HUES64 (cell line): ENCODE results near the gene FRMPD3.
"Not testable (repeated sequence)": the region's sequence is repeated elsewhere in the genome, so short reads cannot be mapped to it uniquely, and the experiment has no call there.

Experiments used
- H3K27ac ChIP-seq: 2 replicates; pipeline ENCODE4 v1.7.0; 2013; ENCODE audit warnings: low read depth, low read length, inconsistent platforms
- H3K27me3 ChIP-seq: 2 replicates; pipeline ENCODE4 v1.6.1; 2013; ENCODE audit warnings: mild to moderate bottlenecking, low read length; ENCODE audit not compliant: insufficient read depth
- H3K36me3 ChIP-seq: 2 replicates; pipeline ENCODE4 v1.6.1; 2013; ENCODE audit warnings: mild to moderate bottlenecking, low read length; ENCODE audit not compliant: insufficient read depth
- H3K4me1 ChIP-seq: 2 replicates; pipeline ENCODE4 v1.6.1; 2013; ENCODE audit warnings: mild to moderate bottlenecking, low read length, moderate library complexity; ENCODE audit not compliant: insufficient read depth
- H3K4me3 ChIP-seq: 2 replicates; pipeline ENCODE4 v1.5.1; 2013; ENCODE audit warnings: mild to moderate bottlenecking, low read length, moderate library complexity
- H3K9ac ChIP-seq: 2 replicates; pipeline ENCODE4 v1.6.1; 2013; ENCODE audit warnings: mild to moderate bottlenecking, low read depth, low read length
- H3K9me3 ChIP-seq: 2 replicates; pipeline ENCODE4 v1.6.1; 2013; ENCODE audit warnings: low read depth, low read length; ENCODE audit not compliant: insufficient read depth
- WGBS: fragments of 150-250, 120-280 bp; methylation state at CpG from one replicate; pipeline ENCODE4 v1.1.7; 2013; ENCODE audit warnings: missing lambda C conversion rate; 5-methylcytosine and 5-hydroxymethylcytosine counted together

The FRMPD3 gene

GRCh38 chrX:107450823-107451509 lies 1.5 kb downstream of the FRMPD3 start:
- Histone ChIP-seq H3K36me3 (no peaks in the 10 kb centered on the region), H3K4me3 (peak overlapping the region; percentile 71), H3K4me1 (peaks cover 13% of the 10 kb centered on the region; the same call in 1 of the 2 replicates), H3K27ac (no peak overlapping the region), H3K9me3 (no peaks in the 10 kb centered on the region), H3K27me3 (peaks cover 47% of the 10 kb centered on the region), H3K9ac (no peak overlapping the region)
- 4% methylated on average over 19 of the region's 19 CpGs for WGBS

DNA sequence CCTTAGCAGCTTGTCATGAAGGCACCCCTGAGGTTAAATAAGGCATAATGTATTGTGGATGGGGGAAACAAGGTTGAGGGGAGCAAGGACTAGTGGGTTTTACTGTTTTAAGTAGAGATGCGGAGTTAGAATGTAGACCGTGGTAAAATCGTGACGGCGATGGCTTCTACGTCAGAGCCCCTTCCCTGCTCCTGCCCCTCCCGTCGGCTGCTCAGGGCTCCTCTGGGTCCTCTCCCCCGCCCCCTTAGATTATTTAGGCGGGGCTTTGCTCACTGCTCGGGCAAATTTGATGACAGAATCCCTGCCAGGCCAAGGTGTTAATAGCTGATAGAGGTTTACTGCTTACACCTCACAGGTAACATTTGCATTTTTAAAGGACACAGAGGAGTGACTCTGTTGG lies 2.3 kb downstream of the FRMPD3 start:
- Histone ChIP-seq H3K36me3 (no peaks in the 10 kb centered on the region), H3K4me3 (peak overlapping the region; percentile 71), H3K9me3 (no peaks in the 10 kb centered on the region), H3K27me3 (peaks cover 43% of the 10 kb centered on the region), H3K27ac (no peak overlapping the region), H3K9ac (no peak overlapping the region), H3K4me1 (peaks cover 13% of the 10 kb centered on the region; the same call in 1 of the 2 replicates)
- 4% methylated on average over 9 of the region's 11 CpGs for WGBS

GRCh38 chrX:107452581-107452980 lies 3.1 kb downstream of the FRMPD3 start:
- no peak overlapping the region for H3K9ac ChIP-seq
- no peaks in the 10 kb centered on the region for H3K9me3 ChIP-seq
- no peaks in the 10 kb centered on the region for H3K36me3 ChIP-seq
- H3K4me1 ChIP-seq = peaks cover 13% of the 10 kb centered on the region; the same call in 1 of the 2 replicates
- WGBS = 34% methylated on average over 4 of the region's 6 CpGs
- H3K27me3 ChIP-seq = peaks cover 35% of the 10 kb centered on the region
- H3K4me3 ChIP-seq = no peak overlapping the region
- no peak overlapping the region for H3K27ac ChIP-seq

DNA sequence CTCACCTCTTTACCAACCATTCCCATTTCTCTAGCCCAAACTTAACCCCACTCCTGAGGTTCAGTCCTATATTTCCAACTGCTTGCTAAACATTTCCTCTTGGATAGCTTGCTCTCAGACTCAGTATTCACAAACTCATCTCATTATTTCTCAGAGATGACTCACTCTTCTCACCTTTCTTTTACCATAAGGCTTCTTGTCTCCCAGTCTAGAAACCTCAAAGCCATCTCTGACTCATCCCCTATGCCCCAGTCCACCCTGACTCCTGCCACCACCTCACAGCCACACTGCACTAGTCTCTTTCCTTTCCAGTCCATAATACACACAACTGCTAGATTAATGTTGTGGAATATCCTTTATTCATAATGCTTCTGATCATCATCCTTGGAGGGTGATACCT lies 4.8 kb downstream of the FRMPD3 start:
- Histone ChIP-seq H3K36me3 (no peaks in the 10 kb centered on the region), H3K4me1 (0 out of 2 replicates have a peak, but pooled peaks cover 8% of the 10 kb centered on the region), H3K27ac (no peak overlapping the region), H3K27me3 (peaks cover 18% of the 10 kb centered on the region), H3K9ac (no peak overlapping the region), H3K4me3 (no peak overlapping the region), H3K9me3 (no peaks in the 10 kb centered on the region)

DNA sequence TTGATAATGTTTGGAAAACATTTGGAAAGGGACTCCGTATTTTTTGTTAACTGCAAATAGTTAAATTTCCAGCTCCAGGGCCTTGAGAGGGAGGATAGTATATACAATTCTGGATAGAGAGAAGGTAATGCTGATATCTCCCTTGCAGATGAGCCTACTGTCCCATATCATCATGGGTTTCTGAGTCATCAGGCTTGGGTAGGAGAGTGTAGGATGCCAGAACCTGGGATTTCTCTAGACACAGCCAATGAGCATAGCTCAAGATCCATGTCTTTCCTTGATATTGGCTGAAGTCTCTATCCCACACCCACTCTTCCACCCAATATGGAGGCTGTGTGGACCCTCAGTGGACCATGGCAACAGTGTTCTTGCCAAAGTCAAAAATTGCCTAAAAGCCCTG lies 7.8 kb downstream of the FRMPD3 start:
- H3K9me3 ChIP-seq = no peaks in the 10 kb centered on the region
- WGBS = 80% methylated on average over 1 of the region's 1 CpG
- H3K4me1 ChIP-seq = 0 out of 2 replicates have a peak, but pooled peaks cover 4% of the 10 kb centered on the region
- no peak overlapping the region for H3K27ac ChIP-seq
- H3K9ac ChIP-seq = no peak overlapping the region
- H3K4me3 ChIP-seq = no peak overlapping the region
- H3K36me3 ChIP-seq = no peaks in the 10 kb centered on the region
- H3K27me3 ChIP-seq = no peaks in the 10 kb centered on the region

DNA sequence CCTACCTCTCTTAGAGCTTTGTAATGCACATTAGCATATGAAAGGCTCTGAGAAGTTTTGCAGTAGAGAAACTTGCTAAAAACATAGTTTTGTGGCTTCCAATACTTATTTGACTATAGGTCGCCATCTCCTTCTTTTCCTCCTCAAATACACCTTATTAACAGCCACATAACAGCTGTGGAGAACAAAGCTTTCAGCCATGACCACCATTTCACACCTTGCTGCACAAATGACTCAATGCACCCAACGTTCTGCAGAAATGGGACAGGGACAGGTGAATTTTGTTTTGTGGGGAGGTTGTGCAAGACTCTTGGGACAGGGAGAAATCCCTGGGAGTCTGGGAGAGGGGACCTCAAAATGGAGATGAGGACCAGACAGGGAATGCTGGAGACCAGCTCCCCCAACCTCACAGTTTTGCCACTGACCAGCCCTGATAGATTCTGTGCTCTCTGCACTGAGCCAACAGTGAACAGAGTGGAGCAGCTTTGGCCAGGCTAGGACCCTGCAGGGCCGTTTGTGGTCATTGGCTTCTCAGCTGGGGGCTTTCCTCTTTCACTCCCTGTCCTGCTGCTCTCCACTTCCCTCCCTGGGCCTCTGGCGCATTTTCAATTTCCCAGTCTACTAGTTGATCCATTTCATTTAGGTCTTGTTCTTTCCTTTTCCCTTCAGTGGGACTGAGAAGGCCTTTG lies 16.6 kb downstream of the FRMPD3 start:
- Histone ChIP-seq H3K4me3 (no peak overlapping the region), H3K9ac (no peak overlapping the region), H3K36me3 (no peaks in the 10 kb centered on the region), H3K9me3 (no peaks in the 10 kb centered on the region), H3K27me3 (no peaks in the 10 kb centered on the region), H3K4me1 (no peaks in the 10 kb centered on the region), H3K27ac (no peak overlapping the region)
- 60% methylated on average over 4 of the region's 4 CpGs for WGBS

DNA sequence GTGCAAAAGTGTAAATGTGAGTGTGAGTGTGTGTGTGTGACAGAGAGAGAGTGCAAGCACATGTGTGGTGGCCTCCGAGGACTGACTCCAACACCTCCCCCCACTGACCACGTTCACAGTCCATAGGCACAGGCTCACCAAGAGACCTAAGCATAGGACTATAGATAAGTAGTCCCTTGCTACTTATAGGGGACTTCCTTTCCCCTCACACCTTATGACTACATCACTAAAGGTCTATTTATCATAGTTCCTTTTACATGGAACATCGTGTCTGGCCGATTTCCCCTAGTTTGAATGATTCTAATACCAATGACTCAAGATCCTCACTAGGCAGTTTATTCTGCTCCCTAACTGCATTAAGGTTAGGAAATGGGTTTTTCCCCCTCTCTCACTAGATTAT lies 17.8 kb downstream of the FRMPD3 start:
- no peaks in the 10 kb centered on the region for H3K27me3 ChIP-seq
- no peak overlapping the region for H3K27ac ChIP-seq
- no peak overlapping the region for H3K9ac ChIP-seq
- no peak overlapping the region for H3K4me3 ChIP-seq
- WGBS = 93% methylated on average over 3 of the region's 4 CpGs
- H3K4me1 ChIP-seq = no peaks in the 10 kb centered on the region
- H3K9me3 ChIP-seq = no peaks in the 10 kb centered on the region
- H3K36me3 ChIP-seq = no peaks in the 10 kb centered on the region

- Histone ChIP-seq H3K27me3 (no peaks in the 10 kb centered on the region), H3K9me3 (no peaks in the 10 kb centered on the region), H3K4me3 (no peak overlapping the region), H3K4me1 (no peaks in the 10 kb centered on the region), H3K27ac (no peak overlapping the region), H3K36me3 (no peaks in the 10 kb centered on the region), H3K9ac (no peak overlapping the region)
- 88% methylated on average over 2 of the region's 2 CpGs for WGBS
Observed at GRCh38 chrX:107470198-107470597, 20.7 kb downstream of the FRMPD3 start.

GRCh38 chrX:107470971-107471370 lies 21.5 kb downstream of the FRMPD3 start:
- Histone ChIP-seq H3K27ac (no peak overlapping the region), H3K36me3 (no peaks in the 10 kb centered on the region), H3K9ac (no peak overlapping the region), H3K4me1 (no peaks in the 10 kb centered on the region), H3K27me3 (no peaks in the 10 kb centered on the region), H3K4me3 (no peak overlapping the region), H3K9me3 (no peaks in the 10 kb centered on the region)
- WGBS = 49% methylated on average over 6 of the region's 7 CpGs

GRCh38 chrX:107471420-107471819 lies 22.0 kb downstream of the FRMPD3 start:
- H3K9me3 ChIP-seq, H3K4me3 ChIP-seq, H3K36me3 ChIP-seq, H3K27me3 ChIP-seq, H3K27ac ChIP-seq, H3K4me1 ChIP-seq, H3K9ac ChIP-seq: not testable (repeated sequence)
- WGBS = 92% methylated on average over 3 of the region's 4 CpGs

- H3K4me1 ChIP-seq = no peaks in the 10 kb centered on the region
- no peaks in the 10 kb centered on the region for H3K9me3 ChIP-seq
- no peaks in the 10 kb centered on the region for H3K27me3 ChIP-seq
- H3K9ac ChIP-seq = no peak overlapping the region
- WGBS = 96% methylated on average over 4 of the region's 4 CpGs
- H3K36me3 ChIP-seq = no peaks in the 10 kb centered on the region
- no peak overlapping the region for H3K27ac ChIP-seq
- H3K4me3 ChIP-seq = no peak overlapping the region
Observed at GRCh38 chrX:107477406-107477805, 28.0 kb downstream of the FRMPD3 start.
